GM21381 (cell line): ENCODE data around the gene PTPRT.
"Not testable (repeated sequence)": the region's sequence is repeated elsewhere in the genome, so short reads cannot be mapped to it uniquely, and the experiment has no call there.

ENCODE experiments used
- ATAC-seq: cut with Tn5 transposase; IDR thresholded peaks from one replicate; pipeline ENCODE4 v1.9.1; 2021; ENCODE audit warnings: mild to moderate bottlenecking, moderate library complexity; ENCODE audit not compliant: unreplicated experiment

The PTPRT gene

GRCh38 chr20:42255821-42256220, 933.9 kb downstream of the PTPRT start:
- no peak for ATAC-seq

- ATAC-seq: no peak
These were observed 935.0 kb downstream of the PTPRT start for GRCh38 chr20:42254673-42255072.

- ATAC-seq: no peak
These were observed 937.6 kb downstream of the PTPRT start for GRCh38 chr20:42252116-42252515.

GRCh38 chr20:42218621-42219374, 970.9 kb downstream of the PTPRT start:
- no peak for ATAC-seq

GRCh38 chr20:42214074-42214473, 975.6 kb downstream of the PTPRT start:
- no peak for ATAC-seq

- no peak for ATAC-seq
These were observed 977.3 kb downstream of the PTPRT start for GRCh38 chr20:42212391-42212790.

- ATAC-seq: not testable (repeated sequence)
These were observed 983.1 kb downstream of the PTPRT start for GRCh38 chr20:42206557-42206956.

- ATAC-seq: no peak
These were observed 985.5 kb downstream of the PTPRT start for GRCh38 chr20:42204109-42204660.

- no peak for ATAC-seq
These were observed 992.1 kb downstream of the PTPRT start for GRCh38 chr20:42197599-42197998.

- ATAC-seq: no peak
These were observed 996.6 kb downstream of the PTPRT start for GRCh38 chr20:42193119-42193518.

- ATAC-seq: no peak
These were observed 997.4 kb downstream of the PTPRT start for GRCh38 chr20:42192321-42192720.

GRCh38 chr20:42191140-42191860, 998.4 kb downstream of the PTPRT start:
- no peak for ATAC-seq

GRCh38 chr20:42190084-42190483, 999.6 kb downstream of the PTPRT start:
- ATAC-seq: no peak

GRCh38 chr20:42186337-42186736, 1003.4 kb downstream of the PTPRT start:
- no peak for ATAC-seq

GRCh38 chr20:42183147-42183546, 1006.6 kb downstream of the PTPRT start:
- ATAC-seq: no peak

GRCh38 chr20:42181064-42181463, 1008.6 kb downstream of the PTPRT start:
- no peak for ATAC-seq

- no peak for ATAC-seq
These were observed 1009.9 kb downstream of the PTPRT start for GRCh38 chr20:42179768-42180167.

GRCh38 chr20:42173440-42173839, 1016.3 kb downstream of the PTPRT start:
- ATAC-seq: no peak

GRCh38 chr20:42164121-42164890, 1025.4 kb downstream of the PTPRT start:
- no peak for ATAC-seq

- no peak for ATAC-seq
These were observed 1028.4 kb downstream of the PTPRT start for GRCh38 chr20:42161228-42161829.

GRCh38 chr20:42159808-42160207, 1029.9 kb downstream of the PTPRT start:
- no peak for ATAC-seq
